HG03469 (cell line): ENCODE results near the gene CFAP54.

Experiments
- ATAC-seq: cut with Tn5 transposase; IDR thresholded peaks from one replicate; pipeline ENCODE4 v1.9.1; 2021; ENCODE audit warnings: mild to moderate bottlenecking, moderate library complexity, moderate number of reproducible peaks; ENCODE audit not compliant: unreplicated experiment

The CFAP54 gene

DNA sequence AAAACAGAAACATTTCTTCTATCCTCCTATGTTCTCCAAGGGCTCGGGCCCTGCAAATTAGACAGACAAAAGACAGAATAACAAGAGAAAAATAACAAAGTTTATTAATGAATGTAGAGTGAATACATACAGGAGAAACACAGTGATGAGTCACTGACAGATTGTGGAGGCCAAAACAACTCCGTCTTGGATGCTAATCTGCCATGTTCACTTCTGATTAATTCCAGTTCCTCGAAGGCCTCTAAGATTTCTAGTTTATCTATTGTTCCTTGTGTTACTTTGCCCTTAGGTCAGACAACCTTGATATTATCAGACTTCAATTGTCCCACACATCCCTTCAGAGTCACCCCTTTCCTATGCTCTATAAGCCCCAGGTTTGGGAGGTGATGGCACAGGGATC is 390.8 kb downstream of the CFAP54 start:
- ATAC-seq, result no peak

GRCh38 chr12:96881608-96882007 is 392.2 kb downstream of the CFAP54 start:
- ATAC-seq, result no peak

GRCh38 chr12:96882862-96883261 is 393.5 kb downstream of the CFAP54 start:
- ATAC-seq, result no peak

DNA sequence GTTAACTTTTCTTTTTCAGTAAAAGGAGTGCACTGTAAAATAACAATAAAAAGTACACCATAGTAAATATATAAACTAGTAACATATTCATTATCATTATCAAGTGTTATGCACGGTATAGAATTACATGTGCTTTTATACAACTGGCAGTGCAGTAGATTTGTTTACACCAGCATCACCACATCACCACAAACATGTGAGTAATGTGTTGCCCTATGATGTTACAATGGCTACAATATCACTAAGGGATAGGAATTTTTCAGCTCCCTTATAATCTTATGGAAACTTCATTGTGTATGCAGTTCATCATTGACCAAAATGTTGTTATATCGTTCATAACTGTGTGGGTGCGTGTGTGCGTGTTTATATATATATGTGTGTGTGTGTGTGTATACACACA is 394.2 kb downstream of the CFAP54 start:
- ATAC-seq, result no peak

DNA sequence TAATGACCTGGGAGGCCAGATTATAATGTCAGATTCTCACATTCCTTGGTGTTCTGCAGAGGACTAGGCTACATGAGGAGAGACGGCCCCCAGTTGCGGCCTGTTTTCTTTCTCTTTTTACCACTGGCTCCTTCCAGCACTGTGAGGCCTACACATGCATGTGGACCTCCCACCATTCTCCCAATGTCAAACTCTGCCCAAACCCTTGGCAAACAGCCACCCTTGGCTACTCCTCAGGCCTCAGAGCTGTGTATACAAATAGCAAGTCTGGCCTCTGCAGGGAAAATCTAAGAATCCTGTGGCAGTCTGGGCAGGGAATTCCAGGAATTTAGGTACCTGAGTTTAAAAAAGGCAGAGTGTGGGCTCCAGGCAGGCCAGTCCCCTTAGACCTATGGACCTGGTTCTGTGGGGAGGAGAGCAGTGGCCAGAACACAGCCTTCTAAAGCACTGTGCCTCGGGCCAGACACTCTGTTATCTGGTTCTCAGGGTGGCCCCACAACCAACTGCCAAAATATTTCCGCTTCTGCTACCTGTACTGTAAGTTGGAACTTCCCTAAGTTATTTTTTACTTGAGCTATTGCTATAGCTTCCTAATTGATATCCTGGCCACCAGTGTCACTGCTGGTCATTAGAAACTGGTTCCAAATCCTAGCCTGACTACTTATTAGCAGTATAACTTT is 397.8 kb downstream of the CFAP54 start:
- ATAC-seq, result no peak

DNA sequence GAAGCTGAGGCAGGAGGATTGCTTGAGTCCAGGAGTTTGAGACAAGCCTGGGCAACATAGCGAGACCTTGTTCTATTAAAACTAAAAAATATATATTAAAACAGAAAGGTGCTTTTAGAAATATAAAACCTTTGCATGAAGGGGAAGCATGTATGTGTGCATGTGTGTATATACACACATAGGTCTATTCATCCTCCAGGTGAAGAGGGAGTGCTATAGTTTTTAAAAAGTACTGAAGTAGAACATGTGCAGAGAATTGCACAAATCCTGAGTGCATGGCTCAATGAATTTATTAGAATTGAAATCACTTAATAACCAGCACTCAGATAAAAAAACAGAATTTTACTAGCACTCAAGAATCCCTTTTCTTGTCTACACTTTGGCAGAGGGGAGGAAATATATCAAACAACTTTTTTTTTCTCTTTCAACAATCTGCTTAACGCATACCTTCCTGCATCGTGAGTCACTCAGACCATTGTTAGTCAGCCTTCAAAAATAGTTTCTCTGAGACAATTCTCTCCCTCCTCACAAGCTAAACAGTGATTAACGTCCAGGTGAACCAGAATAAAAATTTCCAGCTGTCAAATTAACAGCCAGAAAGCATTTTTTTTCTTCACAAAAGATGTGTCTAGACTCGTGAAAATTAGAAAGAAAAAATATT is 400.0 kb downstream of the CFAP54 start:
- no peak for ATAC-seq

DNA sequence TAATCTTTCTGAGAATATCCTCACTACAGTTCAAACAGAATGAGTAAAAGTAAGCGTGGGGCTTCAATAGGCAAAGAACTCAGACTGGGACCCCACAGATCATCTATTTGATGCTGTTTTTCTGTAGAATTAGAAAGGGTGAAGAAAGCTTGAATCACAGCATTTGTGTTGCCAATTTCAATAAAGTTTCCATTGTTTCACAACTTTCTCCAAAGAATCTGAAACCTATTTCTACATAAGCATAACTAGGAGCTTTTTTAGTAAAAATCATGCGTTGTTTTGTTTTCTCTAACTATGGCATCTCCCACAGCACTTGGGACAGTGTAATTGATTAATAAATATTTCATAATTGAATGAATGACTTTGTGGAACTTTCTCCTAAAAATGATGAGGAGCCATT is 401.0 kb downstream of the CFAP54 start:
- ATAC-seq, result no peak

- ATAC-seq, result no peak
Observed at GRCh38 chr12:96892104-96892503, 402.7 kb downstream of the CFAP54 start.

GRCh38 chr12:96897421-96897820 is 408.0 kb downstream of the CFAP54 start:
- no peak for ATAC-seq

DNA sequence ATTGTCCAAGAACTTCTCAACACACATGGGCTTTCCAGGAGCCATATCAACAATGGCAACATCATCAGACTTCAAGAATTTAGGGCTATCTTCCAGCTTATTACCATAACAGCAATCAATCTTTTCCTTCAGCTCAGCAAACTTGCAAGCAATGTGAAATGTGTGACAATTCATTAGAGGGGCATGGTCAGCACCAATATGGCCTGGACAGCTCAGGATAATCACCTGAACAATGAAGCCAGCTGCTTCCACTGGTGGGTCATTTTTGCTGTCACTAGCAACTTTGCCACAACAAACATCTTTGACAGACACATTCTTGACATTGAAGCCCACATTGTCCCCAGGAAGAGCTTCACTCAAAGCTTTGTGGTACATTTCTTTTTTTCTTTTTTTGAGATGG is 411.8 kb downstream of the CFAP54 start:
- no peak for ATAC-seq

DNA sequence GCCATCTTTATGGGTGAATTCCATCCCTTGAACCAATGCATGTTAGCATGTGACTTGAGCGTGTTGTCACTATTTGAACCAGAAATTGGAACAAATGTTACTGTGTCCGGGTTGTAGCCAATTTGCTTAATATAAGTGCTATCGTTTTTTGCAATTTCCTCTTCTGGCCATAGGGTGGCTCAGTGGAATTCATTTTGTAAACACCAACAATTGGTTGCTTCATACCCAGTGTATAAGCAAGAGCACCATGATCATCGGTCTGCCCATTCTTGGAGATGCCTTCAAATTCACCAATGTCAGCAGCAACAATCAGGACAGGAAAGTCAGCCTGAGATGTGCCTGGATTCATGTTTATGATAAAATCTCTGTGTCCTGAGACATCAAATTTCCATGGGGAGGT is 412.7 kb downstream of the CFAP54 start:
- ATAC-seq, result no peak

- ATAC-seq, result no peak
Observed at GRCh38 chr12:96906498-96906848, 417.1 kb downstream of the CFAP54 start.

DNA sequence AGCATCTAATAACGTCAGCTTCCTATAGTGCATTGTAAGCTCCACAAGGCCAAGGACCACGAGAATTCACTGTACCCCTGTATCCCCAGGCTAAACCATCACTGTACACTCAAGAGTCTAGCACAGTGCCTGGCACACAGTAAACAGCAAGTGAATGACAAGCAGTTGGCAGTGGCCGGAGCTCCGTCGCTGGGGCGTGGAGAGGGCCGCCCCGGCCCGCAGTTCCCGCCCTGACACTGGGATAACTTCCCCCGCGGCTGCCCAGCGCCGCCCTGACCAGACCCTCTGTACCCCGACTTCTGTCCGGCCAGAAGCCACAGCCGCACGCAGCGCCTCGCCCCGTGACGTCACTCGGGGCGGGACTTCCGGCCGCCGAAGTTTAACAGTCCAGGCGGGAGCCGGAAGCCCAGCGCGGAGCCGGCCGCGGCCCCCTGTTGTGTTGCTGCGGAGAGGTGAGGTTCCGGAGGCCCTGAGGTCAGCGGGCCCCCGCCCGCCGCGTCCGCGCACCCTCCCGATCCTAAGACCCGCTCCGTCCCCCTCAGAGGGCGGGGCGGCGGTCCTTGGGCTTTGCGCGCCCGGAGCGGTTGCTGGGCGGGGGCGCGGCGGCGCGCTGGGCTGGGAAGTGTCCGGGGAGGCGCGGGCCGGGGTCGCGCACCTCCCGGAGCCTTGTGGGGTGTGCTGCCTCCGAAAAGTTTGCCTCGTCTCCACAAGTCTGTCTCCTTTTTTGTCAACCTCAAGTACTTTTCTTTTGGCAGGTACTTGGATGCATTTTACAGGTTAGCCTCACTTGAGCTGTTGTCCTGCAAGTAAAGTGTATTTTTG is 417.7 kb downstream of the CFAP54 start, which contains the start of gene NEDD1:
TSS of gene NEDD1 (plus strand) at position 409 of the 822 bp plus-strand sequence. CDS start 2,503 bp downstream, outside the sequence.
- ATAC-seq, result peak; percentile 89

DNA sequence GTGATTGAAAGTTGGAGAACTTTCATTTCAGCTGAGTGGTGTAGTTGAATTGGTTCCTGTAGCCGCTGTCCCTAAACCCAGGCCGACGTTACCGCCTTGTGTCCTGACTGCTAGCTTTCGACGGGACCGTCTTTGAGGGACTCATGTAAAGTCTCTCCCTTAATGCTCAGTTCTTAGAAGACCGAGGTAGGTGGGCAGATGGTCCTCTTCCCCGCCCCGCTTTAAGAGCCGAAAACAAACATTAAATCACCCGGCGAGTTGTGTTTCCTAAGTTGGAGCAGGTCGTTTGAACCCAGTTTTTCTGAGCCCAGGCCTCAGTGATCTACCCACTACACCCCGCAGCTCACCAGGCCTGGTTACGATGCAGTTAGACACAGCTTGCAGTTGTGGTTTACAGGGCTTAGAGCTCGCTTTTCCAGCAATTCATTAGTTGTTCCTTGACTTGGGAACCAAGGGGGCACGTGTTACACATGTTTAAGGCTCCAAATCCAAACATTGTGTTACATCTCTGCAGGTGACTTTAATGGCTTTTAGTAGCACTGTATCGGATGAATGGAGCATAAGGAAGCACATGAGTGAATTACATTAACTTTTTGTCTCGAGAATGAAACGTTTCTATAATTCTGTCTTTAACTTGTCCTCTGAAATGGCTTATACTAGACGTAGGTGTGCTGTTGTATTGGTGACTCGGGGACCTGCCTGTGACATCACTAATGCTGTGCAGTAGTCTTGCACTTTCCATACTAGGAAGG is 418.5 kb downstream of the CFAP54 start:
- peak; percentile 25 for ATAC-seq

DNA sequence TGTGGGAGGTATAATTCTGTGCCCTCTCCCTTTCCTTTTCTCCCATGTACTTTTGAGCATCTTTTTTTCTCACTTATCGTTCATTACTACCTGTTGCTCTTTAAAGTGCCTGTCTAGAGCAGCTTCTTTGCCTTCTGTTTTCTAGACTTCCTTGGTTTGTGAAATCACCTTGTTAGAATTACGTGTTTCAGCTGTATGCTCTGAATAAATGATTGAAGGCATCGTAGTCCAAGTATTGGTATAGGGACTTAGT is 419.0 kb downstream of the CFAP54 start:
- no peak for ATAC-seq

DNA sequence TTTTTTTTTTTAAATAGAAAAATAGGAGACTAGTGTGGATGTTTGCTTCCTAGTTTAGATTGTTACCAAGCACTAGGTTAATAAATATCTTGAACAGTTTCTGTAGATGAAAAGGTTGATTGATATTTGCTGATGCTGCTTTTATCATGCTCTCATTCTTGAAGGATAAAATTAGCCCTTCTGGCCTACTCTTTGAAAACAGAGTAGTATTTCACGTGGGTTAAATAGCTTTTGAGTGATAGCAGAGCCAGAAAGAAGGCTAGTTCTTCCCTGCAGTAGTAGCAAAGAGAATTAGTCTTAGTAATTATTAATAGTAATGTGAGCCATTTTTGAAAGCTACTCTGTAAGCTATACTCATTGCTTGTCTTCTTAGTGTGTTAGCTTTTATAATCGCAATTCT is 422.9 kb downstream of the CFAP54 start:
- ATAC-seq, result no peak

- ATAC-seq, result no peak
Observed at GRCh38 chr12:96912943-96913342, 423.6 kb downstream of the CFAP54 start.

- no peak for ATAC-seq
Observed at GRCh38 chr12:96919510-96920210, 430.3 kb downstream of the CFAP54 start.
